Stomach (tissue), 4 donors: ENCODE measurements around the gene YIPF1.

ENCODE experiments used
- CTCF ChIP-seq, 7 experiments: fragments of 450-650 bp in 4 of 7; fragments of 200-600 bp in 3 of 7; sonication (generic) in 3 of 7; IDR thresholded peaks; one replicate each; pipeline ENCODE4 v1.5.1; 2016 to 2019; ENCODE audit warnings: antibody characterized with exemption in 7 of 7, control low read depth in 2 of 7, mild to moderate bottlenecking in 1 of 7
- EP300 ChIP-seq: sonication (generic); formaldehyde crosslinking; IDR thresholded peaks from one replicate; pipeline ENCODE4 v1.6.1; 2017; ENCODE audit warnings: antibody characterized with exemption
- POLR2A ChIP-seq, 4 donors: fragments of 450-650 bp; IDR thresholded peaks; one replicate each; pipeline ENCODE4 v1.6.1; 2016; ENCODE audit warnings: antibody characterized with exemption in 4 of 4, control low read depth in 2 of 4, mild to moderate bottlenecking in 1 of 4, moderate library complexity in 1 of 4

GRCh38 chr1:53913352-53914033, 23.9 kb upstream of the YIPF1 start:
- TF ChIP-seq CTCF (IDR thresholded peaks at IDR 0.05) (no peak), POLR2A (IDR thresholded peaks at IDR 0.05) (no peak), EP300 (no peak)
